H1 (cell line): ENCODE results near the gene GABPB2.

Experiments
- BRCA1 ChIP-seq: IDR thresholded peaks from 2 replicates; pipeline ENCODE4 v1.6.1; 2012; ENCODE audit warnings: low read depth, low read length, improper control_type of control experiment
- CTCF ChIP-seq, 3 experiments: IDR thresholded peaks; 1 replicate in 2 of 3; 2 replicates in 1 of 3; pipeline versions ENCODE4 v1.5.1 to v1.6.1; 2011; ENCODE audit warnings: low read length in 3 of 3, mild to moderate bottlenecking in 3 of 3, inconsistent platforms in 2 of 3, low read depth in 1 of 3, moderate library complexity in 1 of 3; ENCODE audit not compliant: insufficient read depth in 1 of 3; ENCODE audit errors: control extremely low read depth in 1 of 3
- EP300 ChIP-seq, 2 experiments: IDR thresholded peaks; 1 replicate in 1 of 2; 2 replicates in 1 of 2; pipeline ENCODE4 v1.6.1; 2011 to 2012; ENCODE audit warnings: low read depth in 2 of 2, low read length in 2 of 2, mild to moderate bottlenecking in 2 of 2, borderline replicate concordance in 1 of 2, inconsistent platforms in 1 of 2, moderate library complexity in 1 of 2
- NRF1 ChIP-seq: IDR thresholded peaks from 2 replicates; pipeline ENCODE4 v1.6.1; 2011; ENCODE audit warnings: mild to moderate bottlenecking, low read depth, low read length, improper control_type of control experiment
- POLR2A ChIP-seq, 2 experiments: IDR thresholded peaks; 1 replicate in 1 of 2; 2 replicates in 1 of 2; pipeline ENCODE4 v1.6.1; 2011; ENCODE audit warnings: low read depth in 2 of 2, low read length in 2 of 2, mild to moderate bottlenecking in 2 of 2; ENCODE audit errors: control extremely low read depth in 1 of 2
- POLR2AphosphoS5 ChIP-seq: IDR thresholded peaks from 2 replicates; pipeline ENCODE4 v1.6.1; 2011; ENCODE audit warnings: low read depth, low read length
- RXRA ChIP-seq: IDR thresholded peaks from 2 replicates; pipeline ENCODE4 v1.6.1; 2011; ENCODE audit warnings: low read depth, mild to moderate bottlenecking, low read length, moderate library complexity; ENCODE audit not compliant: insufficient read depth
- SP2 ChIP-seq: IDR thresholded peaks from 2 replicates; pipeline ENCODE4 v1.6.1; 2012; ENCODE audit warnings: mild to moderate bottlenecking, low read length, inconsistent platforms
- SUZ12 ChIP-seq: fragments of 200-600 bp; sonication (generic); IDR thresholded peaks from 2 replicates; pipeline ENCODE4 v1.6.1; 2012; ENCODE audit warnings: mild to moderate bottlenecking, inconsistent platforms, low read length, moderate library complexity, mixed read lengths
- TEAD4 ChIP-seq: IDR thresholded peaks from 2 replicates; pipeline ENCODE4 v1.6.1; 2012; ENCODE audit warnings: low read depth, low read length, inconsistent platforms, mixed read lengths
- YY1 ChIP-seq: IDR thresholded peaks from 2 replicates; pipeline ENCODE4 v1.6.1; 2011; ENCODE audit warnings: low read depth, mild to moderate bottlenecking, low read length

- TF ChIP-seq TEAD4 (no peak), CTCF (IDR thresholded peaks at IDR 0.05; ENCODE audit: control extremely low read depth in 1 of 3, insufficient read depth in 1 of 3, low read depth in 1 of 3, low read length in 3 of 3) (no peak), NRF1 (no peak), POLR2A (IDR thresholded peaks at IDR 0.05; ENCODE audit: control extremely low read depth in 1 of 2, low read depth in 2 of 2, low read length in 2 of 2) (no peak), YY1 (no peak), EP300 (IDR thresholded peaks at IDR 0.05; ENCODE audit: borderline replicate concordance in 1 of 2, low read depth in 2 of 2, low read length in 2 of 2) (no peak), POLR2AphosphoS5 (no peak), RXRA (no peak), SUZ12 (no peak), BRCA1 (no peak), SP2 (no peak)
These were observed 1.5 kb upstream of the GABPB2 start for GRCh38 chr1:151069103-151069486.
